ENCODE results near the gene SHB. TPM values are rescaled to one million over a fixed set of nuclear protein-coding genes. Genes with fewer than 3 reads are reported as not detected.
"Not testable (repeated sequence)": the region's sequence is repeated elsewhere in the genome, so short reads cannot be mapped to it uniquely, and the experiment has no call there.

SHB gene
- polyA plus RNA-seq, 3 donors = 17.4 to 20.0 (median 17.9) TPM

GRCh38 chr9:38047301-38048251 lies 21.5 kb downstream of the SHB start:
- DNase-seq = peak; percentile 87

GRCh38 chr9:38046661-38047300 lies 22.2 kb downstream of the SHB start:
- DNase-seq = no peak

GRCh38 chr9:38045939-38046338 lies 23.1 kb downstream of the SHB start:
- DNase-seq = not testable (repeated sequence)

GRCh38 chr9:38044706-38045105 lies 24.3 kb downstream of the SHB start:
- DNase-seq = no peak

GRCh38 chr9:38043931-38044623 lies 24.9 kb downstream of the SHB start:
- no peak for DNase-seq

GRCh38 chr9:38042626-38043357 lies 26.2 kb downstream of the SHB start:
- no peak for DNase-seq

GRCh38 chr9:38041564-38042243 lies 27.3 kb downstream of the SHB start:
- DNase-seq = no peak

GRCh38 chr9:38039907-38040682 lies 28.9 kb downstream of the SHB start:
- DNase-seq = no peak

GRCh38 chr9:38039090-38039906 lies 29.7 kb downstream of the SHB start:
- no peak for DNase-seq

GRCh38 chr9:38038307-38039089 lies 30.5 kb downstream of the SHB start:
- no peak for DNase-seq

- no peak for DNase-seq
Measured at GRCh38 chr9:38037981-38038306, 31.1 kb downstream of the SHB start.

GRCh38 chr9:38036359-38037084 lies 32.5 kb downstream of the SHB start:
- no peak for DNase-seq

GRCh38 chr9:38035873-38036272 lies 33.2 kb downstream of the SHB start:
- DNase-seq = no peak

- no peak for DNase-seq
Measured at GRCh38 chr9:38033941-38034340, 35.1 kb downstream of the SHB start.

- peak; percentile 83 for DNase-seq
Measured at GRCh38 chr9:38032266-38033110, 36.5 kb downstream of the SHB start.

GRCh38 chr9:38031594-38031993 lies 37.4 kb downstream of the SHB start:
- DNase-seq = no peak

GRCh38 chr9:38030658-38031057 lies 38.4 kb downstream of the SHB start:
- DNase-seq = no peak

Data from renal pelvis (tissue), 4 donors.